Effector memory CD4-positive, alpha-beta T cell (primary cell): Measurements from ENCODE around the gene SPTBN2.
A peak's percentile ranks its signal among the peaks of the same experiment; 100 is the strongest.
"Not testable (repeated sequence)": the region's sequence is repeated elsewhere in the genome, so short reads cannot be mapped to it uniquely, and the experiment has no call there.

Experiments
- DNase-seq, 3 donors: peaks; one replicate each; pipeline ENCODE4 v3.0.0-alpha.2; 2020
- H3K27ac ChIP-seq: 2 replicates; pipeline ENCODE4 v1.7.0; 2013; ENCODE audit warnings: mild to moderate bottlenecking, low read length, moderate library complexity; ENCODE audit not compliant: insufficient read depth, poor library complexity, severe bottlenecking
- H3K27me3 ChIP-seq: replicated peaks from 2 replicates; pipeline ENCODE4 v1.7.0; 2013; ENCODE audit warnings: mild to moderate bottlenecking, low read length; ENCODE audit not compliant: insufficient read depth, control insufficient read depth, poor library complexity, severe bottlenecking
- H3K36me3 ChIP-seq: 2 replicates; pipeline ENCODE4 v1.7.0; 2013; ENCODE audit warnings: mild to moderate bottlenecking, low read length, moderate library complexity; ENCODE audit not compliant: control insufficient read depth, insufficient read depth
- H3K4me1 ChIP-seq: 2 replicates; pipeline ENCODE4 v1.7.0; 2013; ENCODE audit warnings: low read length, mild to moderate bottlenecking; ENCODE audit not compliant: control insufficient read depth, insufficient read depth, poor library complexity, severe bottlenecking
- H3K4me3 ChIP-seq: 2 replicates; pipeline ENCODE4 v1.7.0; 2013; ENCODE audit warnings: low read length, low read depth, mild to moderate bottlenecking; ENCODE audit not compliant: insufficient read depth, poor library complexity, severe bottlenecking
- H3K9me3 ChIP-seq: 2 replicates; pipeline ENCODE4 v1.7.0; 2013; ENCODE audit warnings: mild to moderate bottlenecking, low read length, moderate library complexity; ENCODE audit not compliant: control insufficient read depth

The SPTBN2 gene

GRCh38 chr11:66643745-66644437 lies 85.1 kb downstream of the SPTBN2 start:
- H3K27ac ChIP-seq: no peak overlapping the region
- H3K4me3 ChIP-seq: no peak overlapping the region
- peaks cover 76% of the 10 kb centered on the region for H3K36me3 ChIP-seq
- H3K9me3 ChIP-seq: no peaks in the 10 kb centered on the region
- no peaks in the 10 kb centered on the region for H3K27me3 ChIP-seq
- no peak for DNase-seq
- peaks cover 46% of the 10 kb centered on the region for H3K4me1 ChIP-seq

- Histone ChIP-seq H3K36me3 (peaks cover 63% of the 10 kb centered on the region), H3K27ac (no peak overlapping the region), H3K9me3 (no peaks in the 10 kb centered on the region), H3K27me3 (no peaks in the 10 kb centered on the region), H3K4me3 (peak overlapping the region; percentile 27), H3K4me1 (peaks cover 54% of the 10 kb centered on the region)
- DNase-seq: no peak
Measured at GRCh38 chr11:66641834-66642233, 87.2 kb downstream of the SPTBN2 start.

- H3K36me3 ChIP-seq: peaks cover 43% of the 10 kb centered on the region
- DNase-seq, H3K27me3 ChIP-seq, H3K9me3 ChIP-seq: not testable (repeated sequence)
- H3K4me1 ChIP-seq: peaks cover 48% of the 10 kb centered on the region
- peak overlapping the region; percentile 91 for H3K27ac ChIP-seq
- H3K4me3 ChIP-seq: peak overlapping the region; percentile 84
Measured at GRCh38 chr11:66639814-66640340, 89.1 kb downstream of the SPTBN2 start.

GRCh38 chr11:66639066-66639813 lies 89.8 kb downstream of the SPTBN2 start:
- Histone ChIP-seq H3K27me3 (no peaks in the 10 kb centered on the region), H3K4me1 (peaks cover 48% of the 10 kb centered on the region), H3K9me3 (no peaks in the 10 kb centered on the region), H3K36me3 (peaks cover 37% of the 10 kb centered on the region), H3K27ac (peak overlapping the region; percentile 91), H3K4me3 (peak overlapping the region; percentile 84)
- DNase-seq: peak in 1 of 3 donors; percentile 27

- Histone ChIP-seq H3K4me3 (peak within 1 kb of the TSS; percentile 84), H3K36me3 (peaks cover 29% of the 10 kb centered on the region), H3K4me1 (peaks cover 42% of the 10 kb centered on the region)
Measured at GRCh38 chr11:66638177-66639065, 90.6 kb downstream of the SPTBN2 start, which contains the start of gene RBM4. TSS of gene RBM4 (plus strand) at chr11:66638703. CDS start at chr11:66639712, 1,009 bp downstream.

GRCh38 chr11:66637557-66638176 lies 91.3 kb downstream of the SPTBN2 start:
- Histone ChIP-seq H3K27ac (peak overlapping the region; percentile 62), H3K9me3 (no peaks in the 10 kb centered on the region), H3K4me1 (peaks cover 38% of the 10 kb centered on the region), H3K36me3 (peaks cover 24% of the 10 kb centered on the region), H3K27me3 (no peaks in the 10 kb centered on the region), H3K4me3 (peak overlapping the region; percentile 31)
- no peak for DNase-seq

More at GRCh38 chr11:66638177-66639065, 90.6 kb downstream of the SPTBN2 start, which contains the start of gene RBM4:
- Histone ChIP-seq H3K9me3 (no peaks in the 10 kb centered on the region), H3K27me3 (no peaks in the 10 kb centered on the region), H3K27ac (peak within 1 kb of the TSS; percentile 91)
- peak; percentile 94 to 97 (median 96) for DNase-seq

GRCh38 chr11:66636411-66636810 lies 92.6 kb downstream of the SPTBN2 start:
- DNase-seq: no peak
- H3K4me3 ChIP-seq: no peak overlapping the region
- H3K4me1 ChIP-seq: peaks cover 30% of the 10 kb centered on the region
- H3K27me3 ChIP-seq: no peaks in the 10 kb centered on the region
- no peak overlapping the region for H3K27ac ChIP-seq
- H3K9me3 ChIP-seq: no peaks in the 10 kb centered on the region
- H3K36me3 ChIP-seq: peaks cover 14% of the 10 kb centered on the region
